Right ventricle myocardium superior (tissue), 1 donor: ENCODE data around the gene SYNE3. TPM values are rescaled to one million over a fixed set of nuclear protein-coding genes. Genes with fewer than 3 reads are reported as not detected.
A peak's percentile ranks its signal among the peaks of the same experiment; 100 is the strongest.

Experiments
- ATAC-seq: fragments of 200-7000 bp; cut with Tn5 transposase; one replicate; pipeline ENCODE4 v1.9.1; 2020; ENCODE audit warnings: mild to moderate bottlenecking; ENCODE audit not compliant: poor library complexity
- DNase-seq: peaks from one replicate; pipeline ENCODE4 v3.0.0-alpha.2; 2020
- intact Hi-C: fragments of 100-400 bp; cut with DNase I; formaldehyde crosslinking; loops from one replicate; pipeline ENCODE4 v1.11.2; 2022
- total RNA-seq: library from RNA; stranded (reverse); fragmentation: NEBNext Ultra II Directional; extraction: Animal tissue kit (Norgen Biotek cat#: 25700); gene quantifications from one replicate; pipeline ENCODE4 v1.2.1, GENCODE V29; 2021
- donor health status: DM: no; HTN: yes; CAD: no; lungs with severe emphysema.

The SYNE3 gene
- total RNA-seq, 1 donor from 2014 or later, result 15.1 TPM

GRCh38 chr14:95496690-95497259 is 19.7 kb downstream of the SYNE3 start:
- intact Hi-C loops, result no loop called here
- DNase-seq (peak; percentile 64), ATAC-seq (peak; percentile 54)

DNA sequence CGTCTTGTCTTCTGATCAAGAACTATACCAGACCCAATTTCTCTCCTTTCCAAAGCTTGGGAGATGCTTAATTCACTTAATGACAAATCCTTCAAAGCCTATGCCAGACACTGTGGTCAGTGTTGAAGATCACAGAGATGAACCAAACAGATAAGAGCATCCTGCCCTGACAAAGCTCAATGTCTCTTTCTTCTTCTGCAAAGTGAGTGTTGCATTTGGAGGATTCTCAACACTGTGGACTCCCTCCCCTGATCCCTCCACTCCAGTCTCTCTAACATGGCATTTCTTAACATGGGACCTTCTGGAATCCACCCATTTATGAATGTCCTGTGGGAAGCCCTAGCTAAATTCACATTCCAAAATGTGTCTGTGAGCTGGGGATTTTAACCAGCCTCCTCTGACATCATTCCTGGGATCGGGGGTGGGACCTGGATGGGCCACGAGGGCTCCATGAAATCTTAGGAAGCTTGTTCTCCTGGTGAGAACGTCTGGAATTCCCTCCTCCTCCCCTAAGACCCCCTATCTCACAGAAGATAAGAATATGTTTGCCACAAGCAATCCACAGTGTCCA is 20.3 kb downstream of the SYNE3 start:
- intact Hi-C loops, result no loop called here
- ATAC-seq (no peak), DNase-seq (no peak)

DNA sequence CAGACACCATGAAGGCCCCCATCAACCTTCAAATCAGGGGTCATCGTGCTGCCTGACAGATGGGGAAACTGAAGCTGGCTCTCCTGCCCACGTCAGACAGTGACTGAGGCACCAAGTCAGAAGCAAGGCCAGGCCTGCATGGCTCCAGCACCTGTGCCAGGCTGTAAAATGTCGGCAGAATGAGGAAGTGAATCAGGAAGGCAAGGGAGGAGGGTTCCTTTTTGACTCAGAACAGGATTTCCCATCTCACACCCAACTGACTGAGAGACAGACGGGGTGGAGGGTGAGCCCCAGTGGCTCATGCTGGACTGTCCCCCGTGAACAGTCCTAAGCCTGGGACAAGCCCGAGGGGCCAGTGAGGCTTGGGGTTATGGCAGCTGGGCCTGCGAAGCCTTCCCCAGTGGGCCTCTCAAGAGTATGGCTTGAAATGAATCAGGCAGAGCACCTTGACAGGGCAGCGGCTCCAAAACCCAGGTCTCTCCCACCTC is 20.9 kb downstream of the SYNE3 start:
- DNase-seq, result no peak
- intact Hi-C loops, result no loop called here
- peak; percentile 7 for ATAC-seq

- no peak for DNase-seq
- no peak for ATAC-seq
- intact Hi-C loops, result no loop called here
Observed at GRCh38 chr14:95495076-95495475, 21.4 kb downstream of the SYNE3 start.

DNA sequence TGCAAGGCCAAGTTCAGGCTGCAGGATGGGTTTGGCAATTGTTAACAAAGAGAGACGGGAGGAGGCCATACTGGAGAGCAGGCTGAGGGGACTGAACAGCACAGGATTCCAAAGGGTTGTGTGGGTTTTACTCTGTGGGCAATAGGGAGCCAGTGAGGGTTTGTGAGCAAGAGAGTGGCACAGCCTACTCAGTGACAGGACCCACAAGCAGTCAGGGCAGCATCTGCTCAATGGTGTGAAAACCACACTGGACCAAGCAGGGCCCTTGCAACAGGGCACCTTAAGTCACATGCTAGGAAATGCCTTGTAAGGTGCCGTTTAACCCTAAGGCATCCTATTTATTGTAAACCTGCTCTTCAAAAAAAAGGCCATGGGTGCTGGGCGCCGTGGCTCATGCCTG is 22.0 kb downstream of the SYNE3 start:
- DNase-seq (no peak), ATAC-seq (no peak)
- intact Hi-C loops, result no loop called here

- ATAC-seq (no peak), DNase-seq (no peak)
Observed at GRCh38 chr14:95493976-95494375, 22.5 kb downstream of the SYNE3 start.

GRCh38 chr14:95493503-95493902 is 22.9 kb downstream of the SYNE3 start:
- DNase-seq, result no peak

More at GRCh38 chr14:95493976-95494375, 22.5 kb downstream of the SYNE3 start:
- intact Hi-C loops, result no loop called here

DNA sequence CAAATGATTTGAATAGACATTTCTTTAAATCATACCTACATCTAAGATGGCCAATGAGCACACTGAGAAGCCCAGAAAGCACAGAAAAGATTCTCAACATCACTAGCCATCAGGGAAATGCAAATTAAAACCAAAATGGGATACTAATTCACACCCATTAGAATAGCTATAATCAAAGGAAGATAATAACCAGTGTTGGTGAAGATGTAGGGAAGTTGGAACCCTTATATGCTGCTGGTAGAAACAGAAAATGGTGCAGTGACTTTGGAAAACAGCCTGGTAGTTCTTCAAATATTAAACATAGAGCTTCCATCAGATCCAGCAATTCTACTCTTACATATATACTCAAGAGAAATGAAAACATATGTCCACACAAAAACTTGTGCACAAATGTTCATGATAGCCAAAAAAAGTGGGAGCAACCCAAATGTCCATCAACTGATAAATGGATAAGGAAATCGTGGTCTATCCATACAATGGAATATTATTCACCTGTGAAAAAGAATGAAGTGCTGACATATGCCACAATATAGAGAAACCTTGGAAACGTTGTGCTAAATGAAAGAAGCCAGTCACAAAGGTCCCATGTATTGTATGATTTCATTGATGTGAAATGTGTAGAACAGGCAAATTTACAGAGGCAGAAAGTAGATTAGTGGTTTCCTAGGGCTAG is 24.4 kb downstream of the SYNE3 start:
- no peak for DNase-seq
- ATAC-seq, result no peak
- intact Hi-C loops, result no loop called here

More at GRCh38 chr14:95493503-95493902, 22.9 kb downstream of the SYNE3 start:
- intact Hi-C loops, result no loop called here
- ATAC-seq, result no peak

DNA sequence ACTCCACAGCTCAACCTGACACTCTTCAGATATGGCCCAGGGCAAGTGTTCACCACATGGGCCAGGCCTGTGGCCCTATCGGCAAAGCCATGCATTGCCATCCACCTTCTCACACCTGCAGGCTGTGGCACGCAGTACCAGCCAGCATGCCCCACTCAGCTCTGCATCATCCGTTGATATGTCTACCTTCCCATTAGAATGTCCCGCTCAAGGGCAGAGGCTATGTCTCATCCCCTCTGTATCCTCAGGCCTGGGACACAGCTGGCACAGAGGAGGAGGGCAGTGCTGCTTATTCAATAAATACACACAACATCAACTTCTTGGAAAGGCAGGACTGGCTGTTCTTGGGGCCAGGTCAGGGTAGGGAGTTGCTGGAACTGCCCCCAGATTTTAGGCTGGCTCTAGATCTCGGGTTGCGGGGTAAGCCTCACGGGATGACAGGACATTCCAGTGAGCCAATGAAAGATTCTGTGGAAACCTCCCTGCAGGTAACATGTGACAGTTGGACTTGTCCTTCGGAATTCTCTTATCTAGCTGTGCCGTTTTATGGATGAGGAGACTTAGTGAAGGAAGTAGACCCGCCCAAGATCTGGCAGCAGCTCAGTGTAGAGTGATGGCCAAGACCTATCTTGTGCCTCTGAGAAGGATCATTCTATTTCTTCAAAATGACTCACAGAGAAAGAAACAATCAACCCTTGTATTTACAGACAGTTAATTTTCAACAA is 25.6 kb downstream of the SYNE3 start:
- DNase-seq, result peak; percentile 82
- intact Hi-C loops, result no loop called here
- ATAC-seq, result peak; percentile 59

GRCh38 chr14:95490138-95490509 is 26.3 kb downstream of the SYNE3 start:
- no peak for DNase-seq
- intact Hi-C loops, result no loop called here
- ATAC-seq, result no peak

GRCh38 chr14:95489214-95490137 is 27.0 kb downstream of the SYNE3 start:
- intact Hi-C loops, result no loop called here
- no peak for ATAC-seq
- no peak for DNase-seq

GRCh38 chr14:95488376-95489213 is 27.9 kb downstream of the SYNE3 start:
- intact Hi-C loops, result no loop called here
- ATAC-seq (peak; percentile 78), DNase-seq (peak; percentile 63)

- intact Hi-C loops, result no loop called here
- DNase-seq (no peak), ATAC-seq (no peak)
Observed at GRCh38 chr14:95487669-95488084, 28.8 kb downstream of the SYNE3 start.

DNA sequence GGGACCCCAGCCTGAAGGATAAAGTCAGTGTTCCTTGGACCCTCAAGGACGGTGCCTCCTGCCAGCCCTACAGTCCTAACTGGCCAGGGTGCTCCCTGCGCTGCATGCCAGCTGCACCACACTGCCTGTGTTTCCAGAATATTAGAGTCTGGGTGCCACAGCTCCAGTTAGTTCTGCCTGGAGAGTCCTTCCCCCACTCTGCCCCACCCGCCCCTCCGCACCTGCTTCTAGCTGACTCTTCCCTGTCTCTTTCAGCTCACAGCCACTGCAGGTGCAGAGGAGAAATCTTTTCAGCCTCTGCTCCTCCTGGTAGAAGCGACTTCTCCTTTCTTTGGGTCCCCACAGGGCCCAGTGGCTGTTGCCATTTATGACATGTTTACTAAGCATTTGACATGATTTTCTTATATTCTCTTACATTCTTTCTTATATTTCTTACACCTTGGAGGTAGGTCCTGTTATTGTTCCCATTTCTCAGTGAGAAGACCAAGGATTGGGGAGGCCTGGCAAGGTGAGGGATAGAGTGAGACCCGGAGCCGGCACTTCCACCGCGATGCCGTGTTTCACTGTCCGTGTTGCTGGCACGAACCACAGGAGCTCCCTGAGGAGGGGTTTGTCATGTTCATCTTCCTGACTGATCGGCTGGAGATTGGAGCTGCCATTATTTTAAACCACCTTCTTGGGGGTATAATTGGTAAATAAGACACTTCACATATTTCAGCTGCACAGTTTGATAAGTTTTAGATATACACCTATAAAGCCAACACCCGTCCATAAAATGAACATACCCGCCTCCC is 29.4 kb downstream of the SYNE3 start:
- no peak for ATAC-seq
- no peak for DNase-seq
- intact Hi-C loops, result no loop called here

DNA sequence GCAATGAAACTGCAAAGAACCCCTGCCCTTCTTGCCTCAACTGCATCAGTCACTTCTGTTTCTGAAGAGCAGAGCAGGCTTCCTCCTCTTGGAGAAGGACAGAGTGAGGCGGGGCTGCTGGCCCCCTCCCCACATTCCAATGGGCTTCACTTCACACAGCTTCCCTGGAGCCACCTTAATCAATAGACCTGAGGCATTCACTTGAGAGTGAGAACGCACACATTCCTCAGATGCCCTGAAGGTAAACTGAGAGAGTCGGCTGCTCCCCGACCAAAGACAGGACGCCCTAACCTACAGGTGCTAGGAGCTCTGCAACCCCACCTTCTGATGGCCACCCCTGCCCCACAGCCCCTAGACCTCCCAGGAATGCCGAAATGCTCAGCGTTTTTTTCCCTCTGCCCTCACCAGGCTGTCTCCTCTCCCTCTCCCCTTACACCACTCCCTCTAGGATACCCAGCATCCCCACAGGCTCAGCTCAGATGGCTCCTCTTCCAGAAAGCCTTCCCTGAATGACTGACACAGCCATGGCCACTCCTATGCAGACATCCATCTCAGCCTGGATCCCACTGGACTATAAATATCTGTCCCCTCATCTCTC is 31.1 kb downstream of the SYNE3 start:
- DNase-seq (no peak), ATAC-seq (no peak)
- intact Hi-C loops, result no loop called here

DNA sequence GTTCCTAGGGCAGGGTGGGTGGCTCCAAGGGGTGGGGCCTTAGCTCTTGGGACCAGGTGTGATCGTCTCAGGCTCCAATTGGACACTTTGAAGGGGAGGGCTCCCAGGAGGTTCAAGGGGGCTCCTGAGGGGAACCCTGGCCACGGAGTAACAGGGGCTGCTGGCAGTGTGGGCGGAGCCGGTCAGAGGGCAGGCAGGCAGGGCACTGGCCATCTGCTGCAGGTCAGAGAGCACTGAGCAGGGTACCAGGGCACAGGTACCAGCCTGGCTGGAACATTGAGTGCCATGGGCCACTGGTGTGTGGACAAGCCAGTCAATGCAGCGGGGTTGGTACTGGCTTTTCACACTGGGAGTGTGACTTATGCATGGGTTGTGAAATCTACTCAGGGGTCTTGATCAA is 32.2 kb downstream of the SYNE3 start:
- ATAC-seq (no peak), DNase-seq (no peak)
- intact Hi-C loops, result no loop called here
